Neutrophil (primary cell): Measurements from ENCODE around the gene ARHGEF38.

Experiments used
- H3K27ac ChIP-seq: fragments of 200-600 bp; sonication (generic); 2 replicates; pipeline ENCODE4 v1.5.1; 2016; ENCODE audit warnings: mild to moderate bottlenecking, moderate library complexity
- H3K27me3 ChIP-seq: fragments of 200-600 bp; sonication (generic); 2 replicates; pipeline ENCODE4 v1.6.0; 2016; ENCODE audit warnings: mild to moderate bottlenecking
- H3K36me3 ChIP-seq: fragments of 200-600 bp; sonication (generic); 2 replicates; pipeline ENCODE4 v1.5.1; 2017
- H3K4me1 ChIP-seq, 2 experiments: fragments of 200-600 bp in 1 of 2; sonication (generic) in 1 of 2; 1 replicate in 1 of 2; 2 replicates in 1 of 2; pipeline versions ENCODE4 v1.5.1 to v1.6.1; 2013 to 2016; ENCODE audit warnings: low read depth in 1 of 2, low read length in 1 of 2, mild to moderate bottlenecking in 1 of 2, moderate library complexity in 1 of 2; ENCODE audit not compliant: control insufficient read depth in 1 of 2, insufficient read depth in 1 of 2
- H3K4me3 ChIP-seq, 2 experiments: fragments of 200-600 bp in 1 of 2; sonication (generic) in 1 of 2; 1 replicate in 1 of 2; 2 replicates in 1 of 2; pipeline ENCODE4 v1.5.1; 2013 to 2016; ENCODE audit warnings: low read depth in 1 of 2, low read length in 1 of 2, mild to moderate bottlenecking in 1 of 2, moderate library complexity in 1 of 2
- H3K9me3 ChIP-seq: fragments of 200-600 bp; sonication (generic); 2 replicates; pipeline ENCODE4 v1.5.1; 2016
- CTCF ChIP-seq: fragments of 200-600 bp; sonication (generic); IDR thresholded peaks from 2 replicates; pipeline ENCODE4 v1.5.1; 2016; ENCODE audit warnings: antibody characterized with exemption

ARHGEF38 gene

GRCh38 chr4:105591573-105591972, 39.2 kb downstream of the ARHGEF38 start:
- no peak overlapping the region for H3K4me3 ChIP-seq
- no peaks in the 10 kb centered on the region for H3K36me3 ChIP-seq
- no peak for TF ChIP-seq CTCF
- no peaks in the 10 kb centered on the region for H3K4me1 ChIP-seq
- H3K9me3 ChIP-seq = no peaks in the 10 kb centered on the region
- no peak overlapping the region for H3K27ac ChIP-seq
- H3K27me3 ChIP-seq = no peaks in the 10 kb centered on the region

- TF ChIP-seq CTCF = no peak
- Histone ChIP-seq H3K27ac (no peak overlapping the region), H3K27me3 (no peaks in the 10 kb centered on the region), H3K4me3 (no peak overlapping the region), H3K9me3 (no peaks in the 10 kb centered on the region), H3K36me3 (no peaks in the 10 kb centered on the region), H3K4me1 (no peaks in the 10 kb centered on the region)
Observed at GRCh38 chr4:105594099-105595010, 41.9 kb downstream of the ARHGEF38 start.

GRCh38 chr4:105596684-105597083, 44.3 kb downstream of the ARHGEF38 start:
- Histone ChIP-seq H3K4me3 (no peak overlapping the region), H3K9me3 (no peaks in the 10 kb centered on the region), H3K4me1 (no peaks in the 10 kb centered on the region), H3K27ac (no peak overlapping the region), H3K27me3 (no peaks in the 10 kb centered on the region), H3K36me3 (no peaks in the 10 kb centered on the region)
- no peak for TF ChIP-seq CTCF

- Histone ChIP-seq H3K4me1 (no peaks in the 10 kb centered on the region), H3K27ac (no peak overlapping the region), H3K27me3 (no peaks in the 10 kb centered on the region), H3K4me3 (no peak overlapping the region), H3K36me3 (no peaks in the 10 kb centered on the region), H3K9me3 (no peaks in the 10 kb centered on the region)
- no peak for TF ChIP-seq CTCF
Observed at GRCh38 chr4:105598052-105598451, 45.6 kb downstream of the ARHGEF38 start.

GRCh38 chr4:105598787-105599186, 46.4 kb downstream of the ARHGEF38 start:
- Histone ChIP-seq H3K4me3 (no peak overlapping the region), H3K27ac (no peak overlapping the region), H3K4me1 (no peaks in the 10 kb centered on the region), H3K9me3 (no peaks in the 10 kb centered on the region), H3K27me3 (no peaks in the 10 kb centered on the region), H3K36me3 (no peaks in the 10 kb centered on the region)
- no peak for TF ChIP-seq CTCF
